ENCODE data around the gene DDX51. TPM values are rescaled to one million over a fixed set of nuclear protein-coding genes. Genes with fewer than 3 reads are reported as not detected.
"Not testable (repeated sequence)": the region's sequence is repeated elsewhere in the genome, so short reads cannot be mapped to it uniquely, and the experiment has no call there.

The DDX51 gene
- total RNA-seq, 1 donor from 2014 or later, result 5.8 TPM

GRCh38 chr12:132154941-132155770, 11.0 kb upstream of the DDX51 start:
- peak; percentile 44 to 73 for DNase-seq (ENCODE audit: low read depth in 2 of 2)

DNA sequence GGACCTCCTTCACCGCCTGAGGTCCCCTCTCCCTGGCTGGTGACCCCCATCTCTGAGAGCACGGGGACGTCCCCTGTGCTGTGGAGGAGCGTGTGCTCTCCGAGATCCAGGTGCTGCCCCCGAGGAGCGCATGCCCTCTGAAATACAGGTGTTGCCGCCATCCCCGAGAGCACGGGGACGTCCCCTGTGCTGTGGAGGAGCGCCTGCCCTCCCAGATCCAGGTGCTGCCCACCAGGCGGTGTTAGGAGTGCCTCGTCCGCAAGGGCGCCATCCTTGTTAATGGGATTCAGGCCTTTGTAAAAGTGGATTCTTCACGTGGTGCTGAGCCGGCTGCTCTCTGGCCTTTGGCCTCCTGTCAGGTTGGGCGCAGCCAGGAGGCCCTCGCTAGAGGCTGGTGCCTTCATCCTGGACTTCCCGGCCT, 10.2 kb upstream of the DDX51 start:
- peak in 1 of 2 donors; percentile 39 for DNase-seq (ENCODE audit: low read depth in 2 of 2)

DNA sequence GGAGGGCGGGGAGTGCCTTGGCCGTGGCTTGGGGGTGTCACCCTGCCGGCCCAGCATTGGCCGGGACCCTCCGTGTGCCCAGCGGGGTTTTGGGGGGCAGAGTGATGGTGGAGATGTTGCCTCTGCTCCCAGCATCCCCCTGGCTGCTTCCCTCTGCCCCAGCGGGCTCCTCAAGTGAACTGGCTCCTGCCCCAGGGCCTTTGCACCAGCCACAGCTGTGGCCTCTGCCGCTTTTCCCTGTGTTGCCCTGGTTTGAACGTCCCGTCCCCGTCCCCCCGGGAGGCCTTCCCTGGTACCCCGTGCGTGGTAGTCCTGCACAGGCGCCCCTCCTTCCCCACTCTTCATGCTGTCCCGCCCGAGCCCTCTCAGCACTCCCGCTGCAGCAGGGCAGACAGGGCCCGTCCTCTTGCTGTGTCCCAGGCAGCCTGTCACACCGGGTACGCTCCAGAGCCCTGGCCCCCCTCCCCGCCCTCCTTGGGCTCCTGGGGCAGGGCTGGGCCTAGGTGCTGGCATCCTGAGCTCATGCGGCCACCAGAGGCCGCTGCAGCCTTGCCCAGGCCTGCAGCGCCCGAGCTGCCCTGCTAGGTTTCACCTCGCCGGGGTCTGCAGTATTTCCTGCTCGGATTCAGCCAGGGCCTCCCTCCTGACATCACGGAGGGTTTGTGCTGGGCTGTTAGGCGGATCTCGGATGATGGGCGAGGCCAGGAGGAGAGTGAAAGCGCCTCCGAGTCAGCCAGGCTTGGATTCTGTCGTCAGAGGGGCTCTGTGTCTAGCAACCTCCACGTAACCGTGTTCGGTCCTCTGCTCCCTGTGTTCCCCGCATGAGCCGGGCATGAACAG, 9.6 kb upstream of the DDX51 start:
- DNase-seq (ENCODE audit: low read depth in 2 of 2), result peak; percentile 76 to 85

DNA sequence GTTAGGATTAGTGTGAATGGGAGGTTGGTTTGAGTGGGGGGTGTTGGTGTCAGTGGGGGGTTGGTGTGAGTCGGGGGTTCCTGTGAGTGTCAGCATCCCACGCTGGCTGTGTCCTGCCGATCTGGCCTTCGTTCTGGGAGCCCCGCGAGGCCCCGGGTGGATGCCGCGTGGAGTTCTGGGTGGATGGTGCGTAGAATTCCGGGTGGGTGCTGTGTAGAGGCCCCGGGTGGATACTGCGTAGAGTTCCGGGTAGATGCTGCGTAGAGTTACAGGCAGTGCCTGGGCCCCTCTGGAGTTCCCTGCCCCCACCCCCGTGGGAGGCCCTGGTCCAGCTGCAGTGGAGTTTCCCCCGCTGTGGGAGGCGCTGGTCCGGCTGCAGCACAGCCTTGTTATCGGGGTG, 8.8 kb upstream of the DDX51 start:
- no peak for DNase-seq (ENCODE audit: low read depth in 2 of 2)

DNA sequence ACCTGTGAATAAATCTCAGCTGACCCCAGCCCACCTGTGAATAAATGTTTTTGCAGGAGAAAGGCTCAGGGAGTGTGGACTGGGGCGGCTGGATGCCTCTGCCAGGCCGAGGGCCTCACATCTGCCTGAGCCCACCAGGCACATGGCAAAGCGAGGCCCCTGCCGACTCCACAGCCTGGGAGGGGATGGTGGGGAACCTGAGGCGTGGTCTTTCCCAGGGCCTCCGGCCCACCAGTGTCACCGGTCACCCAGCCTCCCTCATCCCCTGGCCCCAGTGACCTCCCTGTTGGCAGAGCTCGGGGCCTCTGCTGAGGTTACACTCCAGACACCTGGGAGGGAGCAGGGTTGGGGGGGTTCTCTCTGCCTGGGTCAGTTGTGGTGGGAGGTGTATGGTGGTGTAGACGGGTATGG, 8.3 kb upstream of the DDX51 start:
- no peak for DNase-seq (ENCODE audit: low read depth in 2 of 2)

GRCh38 chr12:132151766-132152410, 7.8 kb upstream of the DDX51 start:
- DNase-seq (ENCODE audit: low read depth in 2 of 2), result no peak

- DNase-seq (ENCODE audit: low read depth in 2 of 2), result no peak
Measured at GRCh38 chr12:132151145-132151765, 7.1 kb upstream of the DDX51 start.

GRCh38 chr12:132150780-132151144, 6.6 kb upstream of the DDX51 start:
- no peak for DNase-seq (ENCODE audit: low read depth in 2 of 2)

- DNase-seq (ENCODE audit: low read depth in 2 of 2), result not testable (repeated sequence)
Measured at GRCh38 chr12:132149526-132149925, 5.4 kb upstream of the DDX51 start.

DNA sequence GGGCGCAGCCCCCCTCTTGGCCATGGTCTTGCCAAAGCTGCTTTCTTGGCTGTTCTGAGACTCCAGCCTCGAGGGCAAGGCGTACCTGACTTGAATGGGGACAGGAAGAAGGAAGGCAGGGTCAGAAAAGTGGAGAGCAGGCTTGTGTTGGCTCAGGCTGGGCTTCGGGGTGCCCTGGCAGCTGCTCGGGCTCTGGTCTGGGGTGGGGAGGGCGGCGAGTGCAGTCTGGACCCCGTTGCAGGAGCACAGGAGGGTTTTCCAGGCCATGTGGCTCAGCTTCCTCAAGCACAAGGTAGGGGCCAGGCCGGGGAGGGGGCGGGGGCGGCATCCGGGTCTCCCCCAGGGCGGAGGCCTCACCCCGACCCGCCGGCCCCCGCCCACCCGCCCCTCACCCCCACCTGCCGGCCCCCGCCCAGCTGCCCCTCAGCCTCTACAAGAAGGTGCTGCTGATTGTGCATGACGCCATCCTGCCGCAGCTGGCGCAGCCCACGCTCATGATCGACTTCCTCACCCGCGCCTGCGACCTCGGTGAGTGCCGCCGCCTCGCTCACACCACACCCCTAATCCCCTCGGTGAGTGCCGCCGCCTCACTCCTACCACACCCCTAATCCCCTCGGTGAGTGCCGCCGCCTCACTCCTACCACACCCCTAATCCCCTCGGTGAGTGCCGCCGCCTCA, 4.4 kb upstream of the DDX51 start:
- no peak for DNase-seq (ENCODE audit: low read depth in 2 of 2)

- DNase-seq (ENCODE audit: low read depth in 2 of 2), result no peak
Measured at GRCh38 chr12:132147423-132148367, 3.6 kb upstream of the DDX51 start.

DNA sequence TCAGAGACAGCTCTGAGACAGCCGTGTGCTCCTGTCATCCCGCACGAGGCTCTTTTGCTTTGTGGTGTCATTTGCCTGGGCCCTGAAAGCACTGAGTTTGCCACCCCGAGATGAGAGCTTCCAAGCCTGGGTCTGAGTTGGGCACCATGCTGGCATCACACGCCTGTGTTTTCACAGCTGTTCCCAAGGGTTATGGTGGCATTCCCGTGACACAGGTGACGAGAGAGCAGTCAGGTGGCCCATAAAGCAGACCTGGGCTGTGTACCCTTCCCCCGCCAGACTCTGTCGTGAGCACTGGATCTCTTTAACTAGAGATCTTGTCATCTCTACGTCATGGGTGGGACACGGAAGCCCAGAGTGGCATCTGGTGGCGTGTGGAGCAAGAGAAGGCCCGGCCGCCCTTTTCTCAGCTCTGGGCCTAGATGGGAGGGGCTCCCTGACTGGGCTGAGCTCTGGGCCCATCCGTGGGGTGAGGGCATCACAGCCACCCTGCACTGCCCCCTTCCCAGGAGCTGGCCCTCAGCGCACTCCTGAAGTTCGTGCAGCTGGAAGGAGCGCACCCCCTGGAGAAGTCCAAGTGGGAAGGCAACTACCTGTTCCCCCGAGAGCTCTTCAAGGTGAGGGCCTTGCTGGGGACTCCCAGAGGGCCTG, 2.8 kb upstream of the DDX51 start:
- no peak for DNase-seq (ENCODE audit: low read depth in 2 of 2)

DNA sequence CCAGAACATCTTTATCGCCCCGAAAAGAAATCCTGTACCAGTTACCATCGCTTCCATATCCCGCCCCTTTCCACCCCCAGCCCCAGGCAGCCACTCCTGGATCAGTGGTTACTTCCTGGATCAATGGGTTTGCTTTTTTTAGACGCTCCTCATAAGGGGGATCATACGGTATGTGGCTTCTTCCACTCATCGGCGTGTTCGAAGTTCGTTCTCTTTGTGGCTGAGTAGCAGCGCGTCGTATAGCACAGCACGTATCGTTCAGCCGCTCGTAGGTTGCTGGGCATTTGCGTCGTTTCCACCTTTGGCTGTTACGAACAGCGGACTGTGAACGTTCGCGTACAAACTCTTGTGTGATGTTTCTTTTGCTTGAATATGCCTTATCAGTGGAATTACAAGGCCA, 2.0 kb upstream of the DDX51 start:
- DNase-seq (ENCODE audit: low read depth in 2 of 2), result no peak

DNA sequence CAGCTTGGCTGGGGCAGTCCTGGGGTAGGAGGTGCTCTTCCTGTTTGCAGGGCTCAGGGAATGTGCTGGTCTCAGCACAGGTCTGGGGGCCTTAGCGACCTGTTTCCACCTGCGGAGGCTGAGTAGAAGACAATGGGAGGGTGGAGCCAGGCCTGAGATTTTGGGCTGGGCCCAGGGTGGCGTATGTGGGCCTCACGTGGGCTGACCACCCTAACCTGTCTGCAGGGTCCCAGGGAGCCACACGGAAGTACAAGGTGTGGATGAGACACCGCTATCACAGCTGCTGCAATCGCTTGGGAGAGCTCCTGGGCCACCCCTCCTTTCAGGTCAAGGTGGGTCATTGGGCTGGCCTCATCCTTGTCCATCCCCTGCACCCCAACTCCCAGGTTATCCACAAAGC, 1.2 kb upstream of the DDX51 start:
- no peak for DNase-seq (ENCODE audit: low read depth in 2 of 2)

GRCh38 chr12:132144810-132145168, 670 bp upstream of the DDX51 start:
- DNase-seq (ENCODE audit: low read depth in 2 of 2), result peak in 1 of 2 donors; percentile 28

GRCh38 chr12:132143336-132144071, 615 bp downstream of the DDX51 start:
- DNase-seq (ENCODE audit: low read depth in 2 of 2), result peak; percentile 26 to 41

DNA sequence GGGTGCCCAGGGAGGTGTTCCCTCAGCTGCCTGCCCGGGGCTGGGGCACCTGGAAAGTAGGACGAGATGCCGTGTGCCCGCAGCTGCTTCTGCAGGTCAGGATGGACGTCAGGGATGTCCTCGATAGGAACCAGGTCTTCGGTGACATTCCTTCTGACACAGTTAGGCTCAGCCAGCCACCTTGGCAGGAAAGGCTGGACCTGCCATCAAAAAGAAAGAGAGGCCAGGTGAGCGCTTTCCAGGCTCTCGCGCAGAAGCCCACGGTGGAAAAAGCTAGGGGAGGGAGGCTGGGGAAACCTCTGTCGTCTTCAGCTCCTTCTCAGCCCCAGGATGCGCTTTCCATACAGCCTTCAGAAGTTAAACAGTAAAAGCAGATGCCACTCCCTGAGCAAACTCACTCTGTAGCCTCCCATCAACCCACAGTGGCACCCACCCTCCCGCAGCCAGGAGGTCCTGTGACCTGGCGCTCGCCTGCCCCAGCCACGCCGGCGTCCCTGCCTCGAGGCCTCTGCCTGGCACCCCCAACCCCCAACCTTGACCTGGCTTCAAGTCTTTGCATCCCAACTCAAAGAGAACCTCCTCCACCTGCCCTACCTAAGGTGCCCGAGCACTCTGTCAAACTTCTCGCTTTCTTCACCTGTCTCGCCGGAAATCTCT, 1.3 kb downstream of the DDX51 start:
- no peak for DNase-seq (ENCODE audit: low read depth in 2 of 2)

GRCh38 chr12:132141976-132142678, 2.0 kb downstream of the DDX51 start:
- no peak for DNase-seq (ENCODE audit: low read depth in 2 of 2)
